ENCODE data around the gene TMEM86B.
"Not testable (repeated sequence)": the region's sequence is repeated elsewhere in the genome, so short reads cannot be mapped to it uniquely, and the experiment has no call there.

TMEM86B gene

GRCh38 chr19:55223291-55224037 lies 5.1 kb downstream of the TMEM86B start:
- DNase-seq (ENCODE audit: low read depth in 3 of 3, low spot score in 1 of 3), result no peak

GRCh38 chr19:55220525-55220924 lies 8.0 kb downstream of the TMEM86B start:
- no peak for DNase-seq (ENCODE audit: low read depth in 3 of 3, low spot score in 1 of 3)

- peak in 1 of 3 donors; percentile 30 for DNase-seq (ENCODE audit: low read depth in 3 of 3, low spot score in 1 of 3)
These were observed 11.9 kb downstream of the TMEM86B start for GRCh38 chr19:55216461-55217198.

- DNase-seq (ENCODE audit: low read depth in 3 of 3, low spot score in 1 of 3), result no peak
These were observed 15.0 kb downstream of the TMEM86B start for GRCh38 chr19:55213547-55213946.

- no peak for DNase-seq (ENCODE audit: low read depth in 3 of 3, low spot score in 1 of 3)
These were observed 16.1 kb downstream of the TMEM86B start for GRCh38 chr19:55212447-55212846.

- DNase-seq (ENCODE audit: low read depth in 3 of 3, low spot score in 1 of 3), result no peak
These were observed 18.7 kb downstream of the TMEM86B start for GRCh38 chr19:55209693-55210472.

GRCh38 chr19:55208880-55209692 lies 19.5 kb downstream of the TMEM86B start, which contains the start of gene PTPRH:
Gene PTPRH, minus strand, starts transcription at chr19:55209501. Its CDS starts 68 bp downstream, at chr19:55209433.
- DNase-seq (ENCODE audit: low read depth in 3 of 3, low spot score in 1 of 3), result no peak

- peak in 1 of 3 donors; percentile 27 for DNase-seq (ENCODE audit: low read depth in 3 of 3, low spot score in 1 of 3)
These were observed 21.7 kb downstream of the TMEM86B start for GRCh38 chr19:55206664-55207500.

- DNase-seq (ENCODE audit: low read depth in 3 of 3, low spot score in 1 of 3), result not testable (repeated sequence)
These were observed 26.4 kb downstream of the TMEM86B start for GRCh38 chr19:55202199-55202598.

- DNase-seq (ENCODE audit: low read depth in 3 of 3, low spot score in 1 of 3), result no peak
These were observed 28.9 kb downstream of the TMEM86B start for GRCh38 chr19:55199620-55200204.

- DNase-seq (ENCODE audit: low read depth in 3 of 3, low spot score in 1 of 3), result no peak
These were observed 29.9 kb downstream of the TMEM86B start for GRCh38 chr19:55198651-55199050.

GRCh38 chr19:55197528-55197927 lies 31.0 kb downstream of the TMEM86B start:
- no peak for DNase-seq (ENCODE audit: low read depth in 3 of 3, low spot score in 1 of 3)

- DNase-seq (ENCODE audit: low read depth in 3 of 3, low spot score in 1 of 3), result no peak
These were observed 31.8 kb downstream of the TMEM86B start for GRCh38 chr19:55196803-55197202.

GRCh38 chr19:55193481-55193880 lies 35.1 kb downstream of the TMEM86B start:
- no peak for DNase-seq (ENCODE audit: low read depth in 3 of 3, low spot score in 1 of 3)

- DNase-seq (ENCODE audit: low read depth in 3 of 3, low spot score in 1 of 3), result no peak
These were observed 39.1 kb downstream of the TMEM86B start for GRCh38 chr19:55189403-55189835.

- DNase-seq (ENCODE audit: low read depth in 3 of 3, low spot score in 1 of 3), result no peak
These were observed 39.9 kb downstream of the TMEM86B start for GRCh38 chr19:55188625-55189024.

- DNase-seq (ENCODE audit: low read depth in 3 of 3, low spot score in 1 of 3), result no peak
These were observed 42.5 kb downstream of the TMEM86B start for GRCh38 chr19:55186080-55186479.

- DNase-seq (ENCODE audit: low read depth in 3 of 3, low spot score in 1 of 3), result no peak
These were observed 46.8 kb downstream of the TMEM86B start for GRCh38 chr19:55181740-55182139.
